Peyer's patch (tissue), 4 donors: ENCODE measurements around the gene MBNL2.

Source experiments
- CTCF ChIP-seq, 6 experiments: fragments of 450-650 bp in 4 of 6; fragments of 200-600 bp in 2 of 6; sonication (generic) in 1 of 6; IDR thresholded peaks; one replicate each; pipeline ENCODE4 v1.5.1; 2017 to 2019; ENCODE audit warnings: antibody characterized with exemption in 6 of 6, mild to moderate bottlenecking in 3 of 6, moderate library complexity in 1 of 6
- POLR2A ChIP-seq, 2 donors: fragments of 450-650 bp; IDR thresholded peaks; one replicate each; pipeline ENCODE4 v1.5.1; 2017; ENCODE audit warnings: antibody characterized with exemption in 2 of 2, mild to moderate bottlenecking in 2 of 2, moderate library complexity in 2 of 2

GRCh38 chr13:97333983-97334382 is 111.8 kb downstream of the MBNL2 start:
- TF ChIP-seq CTCF (IDR thresholded peaks at IDR 0.05) (no peak), POLR2A (IDR thresholded peaks at IDR 0.05) (no peak)
